IPS DF 4.7 (cell line): ENCODE data around the gene TVP23B.
"Not testable (repeated sequence)": the region's sequence is repeated elsewhere in the genome, so short reads cannot be mapped to it uniquely, and the experiment has no call there.

Experiments
- DNase-seq: peaks from one replicate; pipeline ENCODE4 v3.0.0-alpha.2; 2013; ENCODE audit warnings: low spot score; ENCODE audit errors: extremely low read depth

The TVP23B gene

DNA sequence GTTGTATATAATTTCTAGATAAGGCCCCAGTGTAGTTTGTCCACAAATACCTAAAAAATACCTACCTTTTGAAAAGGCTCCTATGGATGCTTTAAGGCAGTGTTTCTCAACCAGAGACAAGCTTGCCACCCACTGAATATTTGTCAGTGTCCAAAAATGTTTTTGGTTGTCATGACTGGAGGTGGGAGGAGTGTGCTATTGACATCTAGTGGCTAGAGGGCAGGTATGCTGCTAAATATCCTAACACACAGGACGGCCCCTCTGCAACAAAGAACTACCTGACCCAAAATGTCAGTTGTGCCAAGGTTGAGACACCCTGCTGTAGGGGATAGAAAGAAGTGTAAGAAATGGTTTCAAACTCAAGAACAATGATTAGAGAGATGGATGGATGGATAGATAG, 10.4 kb downstream of the TVP23B start:
- DNase-seq: not testable (repeated sequence)

- not testable (repeated sequence) for DNase-seq
Observed at GRCh38 chr17:18794841-18795240, 13.9 kb downstream of the TVP23B start.

GRCh38 chr17:18796887-18797286, 15.9 kb downstream of the TVP23B start:
- DNase-seq: not testable (repeated sequence)

DNA sequence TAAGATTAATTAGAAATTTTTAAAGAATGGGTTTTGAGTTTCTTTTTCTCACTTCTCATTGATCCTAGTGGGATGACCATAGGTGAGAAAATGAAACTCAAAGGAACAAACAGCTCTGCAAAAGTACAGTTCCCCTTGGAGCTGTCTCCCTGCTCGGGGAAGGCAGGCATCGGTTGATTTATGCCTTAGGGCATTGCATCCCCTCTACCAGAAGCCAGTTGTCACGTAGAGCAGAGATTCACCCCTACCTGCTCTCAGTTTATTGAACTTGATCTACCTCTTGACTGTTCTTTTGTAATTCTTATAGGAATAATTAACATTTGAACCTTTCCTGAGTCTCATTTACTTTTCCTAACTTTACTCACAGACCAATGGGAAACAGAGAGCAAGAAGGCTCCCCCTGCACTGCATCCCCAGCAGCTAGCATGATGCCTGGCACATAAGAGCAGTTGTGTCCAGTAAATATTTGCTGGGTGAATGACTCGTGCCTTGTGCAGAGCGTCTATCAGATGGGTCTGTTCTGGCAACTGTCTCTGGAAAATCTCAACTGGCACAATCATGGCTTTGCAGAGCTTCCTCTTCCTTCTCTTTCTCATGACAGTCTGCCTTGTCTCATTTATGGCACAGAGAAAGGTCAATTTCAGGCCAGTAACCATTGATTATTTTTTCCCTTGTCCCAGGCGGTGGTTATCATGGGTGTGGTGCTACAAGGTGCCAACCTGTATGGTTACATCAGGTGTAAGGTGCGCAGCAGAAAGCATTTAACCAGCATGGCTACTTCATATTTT, 22.7 kb downstream of the TVP23B start:
- DNase-seq: not testable (repeated sequence)

GRCh38 chr17:18815924-18816323, 34.9 kb downstream of the TVP23B start:
- DNase-seq: not testable (repeated sequence)

- DNase-seq: not testable (repeated sequence)
Observed at GRCh38 chr17:18816489-18817371, 35.7 kb downstream of the TVP23B start.

DNA sequence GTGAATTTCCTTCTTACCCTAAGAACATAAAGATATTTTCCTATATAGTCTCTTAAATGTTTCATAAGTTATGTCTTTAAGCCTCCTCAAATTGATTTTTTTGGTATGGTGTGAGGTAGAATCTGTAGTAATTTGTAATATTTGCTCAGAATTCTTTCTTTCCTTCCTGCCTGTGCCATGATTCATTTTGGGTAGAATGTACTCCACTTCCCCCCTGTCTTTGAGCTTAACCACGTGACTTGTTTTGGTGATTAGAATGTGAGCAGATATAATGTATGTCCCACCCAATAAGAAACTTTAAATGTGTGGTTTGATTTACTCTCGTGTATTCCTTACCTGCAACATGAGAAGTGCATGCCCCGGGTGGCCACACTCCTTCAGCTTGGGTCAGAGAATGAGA, 40.4 kb downstream of the TVP23B start:
- not testable (repeated sequence) for DNase-seq

- not testable (repeated sequence) for DNase-seq
Observed at GRCh38 chr17:18827613-18828012, 46.6 kb downstream of the TVP23B start.

DNA sequence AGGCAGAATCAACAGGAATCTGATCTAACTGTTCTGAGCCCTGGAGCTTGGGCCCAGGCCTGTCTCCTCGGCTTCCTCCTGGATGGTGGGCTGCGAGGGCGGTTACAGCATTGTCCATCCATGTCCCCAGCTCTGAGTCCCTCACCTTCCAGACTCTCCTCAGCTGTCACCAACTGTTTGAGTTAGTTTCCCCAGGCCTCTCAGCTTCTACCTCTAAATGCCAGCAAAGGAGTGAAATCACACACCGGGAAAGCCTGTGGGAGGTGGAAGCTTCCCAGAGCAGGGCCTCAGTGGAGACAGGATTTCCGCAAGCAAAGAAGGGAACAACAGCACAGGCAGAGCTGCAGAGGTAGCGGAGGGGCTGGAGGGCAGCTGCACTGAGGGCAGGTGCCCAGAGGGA, 67.5 kb downstream of the TVP23B start:
- DNase-seq: no peak

DNA sequence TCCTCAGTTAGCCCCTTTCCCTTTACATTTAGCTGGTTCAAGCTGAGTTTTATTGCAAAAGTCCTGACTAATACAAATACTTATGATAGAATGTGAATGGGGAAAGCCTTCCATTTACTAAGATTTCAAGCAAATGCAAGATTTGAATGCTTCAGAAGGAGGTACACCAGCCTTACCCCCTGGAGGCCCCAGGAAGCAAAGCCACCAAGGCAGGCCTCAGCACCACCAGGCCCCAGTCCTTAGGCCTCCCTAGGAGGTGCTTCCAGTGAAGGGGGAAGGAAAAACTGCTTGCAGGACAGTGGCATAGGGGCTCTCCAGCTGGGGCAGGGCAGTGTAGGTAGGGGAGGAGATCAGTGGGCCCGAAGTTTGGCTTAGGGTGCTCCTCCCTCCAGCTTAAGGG, 69.7 kb downstream of the TVP23B start:
- no peak for DNase-seq

DNA sequence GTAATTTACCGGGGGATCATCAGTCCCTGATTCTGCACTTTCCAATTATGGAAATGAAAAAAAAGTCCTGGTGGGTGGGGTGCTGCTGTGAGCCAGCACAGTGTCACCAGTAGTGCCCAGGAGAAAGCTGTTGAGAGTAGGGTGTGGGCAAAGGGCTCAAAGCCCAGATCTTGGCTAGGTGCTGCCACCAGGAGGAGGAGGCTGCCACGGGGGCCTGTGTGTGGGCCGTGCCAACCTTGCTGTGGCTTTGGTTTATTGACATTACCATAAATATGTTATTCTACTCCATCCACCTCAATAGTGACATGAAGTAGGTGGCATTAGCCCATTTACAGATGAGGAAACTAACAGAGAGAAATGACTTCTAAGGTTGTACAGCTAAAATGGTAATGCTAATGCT, 70.2 kb downstream of the TVP23B start:
- no peak for DNase-seq

DNA sequence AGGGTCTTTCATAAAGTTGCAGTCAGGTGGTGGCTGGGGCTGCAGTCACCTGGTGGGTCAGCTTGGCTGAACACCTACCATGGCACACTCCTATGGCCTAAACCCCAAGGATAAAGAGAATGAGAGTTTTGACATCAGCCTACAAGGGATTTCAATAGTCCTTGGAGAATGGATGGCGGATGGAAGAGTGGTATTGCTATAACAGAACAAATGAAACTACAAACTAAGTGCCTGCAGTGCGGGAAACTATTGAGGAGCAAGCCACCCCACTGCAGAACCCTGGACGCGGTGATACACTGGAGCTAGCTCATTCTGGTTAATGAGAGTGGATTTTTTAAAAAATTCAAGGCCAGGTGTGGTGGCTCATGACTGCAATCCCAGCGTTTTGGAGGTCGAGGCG, 74.0 kb downstream of the TVP23B start:
- no peak for DNase-seq

DNA sequence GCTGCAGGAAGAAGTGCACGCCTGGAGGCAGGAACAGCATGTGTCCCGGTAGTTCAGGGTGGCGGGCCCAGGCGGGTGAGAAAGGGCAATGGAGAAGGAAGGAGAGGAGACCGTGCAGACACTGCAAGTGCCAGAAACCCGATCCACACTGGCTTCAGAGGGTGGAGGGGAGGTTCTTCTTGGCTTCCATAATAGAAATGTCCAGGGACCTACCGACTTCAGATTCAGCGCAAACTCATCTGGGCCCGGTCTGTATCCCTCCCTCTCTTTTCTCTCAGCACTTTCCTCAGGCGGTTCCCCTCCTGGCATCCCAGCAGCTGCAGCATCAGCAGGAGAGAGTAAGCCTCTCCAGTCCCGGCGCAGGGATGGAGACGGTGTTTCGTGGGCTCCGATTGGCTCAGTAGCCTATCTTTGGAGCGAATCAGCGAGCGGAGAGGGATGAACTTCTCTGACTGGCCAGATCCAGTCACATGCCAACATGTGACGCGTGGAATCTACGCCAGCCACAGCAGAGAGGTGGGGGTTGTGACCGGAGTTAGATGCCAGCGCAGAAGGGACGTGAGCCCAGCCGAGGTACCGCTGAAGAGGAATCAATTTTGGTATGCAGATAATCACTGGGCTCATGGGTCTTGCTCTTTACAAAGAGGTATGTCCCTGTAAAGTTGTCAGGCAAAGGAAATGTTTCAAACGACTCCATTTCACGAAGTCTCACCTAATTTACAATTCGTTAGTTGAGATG, 75.0 kb downstream of the TVP23B start:
- DNase-seq: peak; percentile 88
